ENCODE data around the gene SLC2A1. TPM values are rescaled to one million over a fixed set of nuclear protein-coding genes. Genes with fewer than 3 reads are reported as not detected.

Gene SLC2A1
- total and polyA plus RNA-seq, 9 of the 15 experiments (the other 6 are each of a cell fraction or from before 2014, with no cell fraction given): 12.6 to 153 (median 48.0) TPM

DNA sequence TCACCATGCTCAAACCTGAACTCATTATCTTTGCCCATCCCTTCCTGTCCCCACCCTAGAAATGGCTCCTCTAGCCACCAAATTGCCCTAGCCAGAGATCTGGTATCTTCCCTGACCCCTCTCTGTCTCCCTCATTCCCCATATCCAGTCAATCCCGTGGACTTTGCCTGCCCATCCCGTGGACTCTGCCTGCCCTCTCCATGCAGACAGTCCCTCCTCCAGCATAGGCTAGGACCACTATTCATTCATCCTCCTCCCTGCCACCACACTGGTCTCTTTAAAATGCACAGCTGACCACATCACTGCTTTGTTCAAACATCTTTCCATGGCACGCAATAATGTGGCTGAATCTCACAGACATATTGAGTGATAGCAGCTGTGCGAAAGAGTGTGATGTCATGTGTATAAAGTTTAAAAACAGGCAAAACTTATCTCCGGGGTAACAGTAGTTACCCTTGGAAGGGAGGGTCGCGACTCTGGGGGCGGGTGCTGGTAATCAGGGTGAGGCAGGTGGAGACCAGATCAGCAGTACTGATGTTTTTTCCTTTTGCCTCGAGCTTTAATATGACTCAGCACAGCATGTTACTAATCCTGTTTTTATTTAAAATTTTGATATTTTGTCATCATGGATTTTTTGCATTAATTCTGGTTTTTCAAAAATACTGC is 4.8 kb upstream of the SLC2A1 start (continued):
- TF ChIP-seq ZNF12 (CRISPR knock-in tag; IDR thresholded peaks at IDR 0.05): no peak
- TF ChIP-seq, protein P1, sequence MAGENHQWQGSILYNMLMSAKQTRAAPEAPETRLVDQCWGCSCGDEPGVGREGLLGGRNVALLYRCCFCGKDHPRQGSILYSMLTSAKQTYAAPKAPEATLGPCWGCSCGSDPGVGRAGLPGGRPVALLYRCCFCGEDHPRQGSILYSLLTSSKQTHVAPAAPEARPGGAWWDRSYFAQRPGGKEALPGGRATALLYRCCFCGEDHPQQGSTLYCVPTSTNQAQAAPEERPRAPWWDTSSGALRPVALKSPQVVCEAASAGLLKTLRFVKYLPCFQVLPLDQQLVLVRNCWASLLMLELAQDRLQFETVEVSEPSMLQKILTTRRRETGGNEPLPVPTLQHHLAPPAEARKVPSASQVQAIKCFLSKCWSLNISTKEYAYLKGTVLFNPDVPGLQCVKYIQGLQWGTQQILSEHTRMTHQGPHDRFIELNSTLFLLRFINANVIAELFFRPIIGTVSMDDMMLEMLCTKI (IDR thresholded peaks at IDR 0.05; ENCODE audit: partially characterized antibody): no peak
- TF ChIP-seq SLC30A9 (CRISPR knock-in tag; IDR thresholded peaks at IDR 0.05): no peak
- no peak for TF ChIP-seq JUNB (CRISPR knock-in tag; conservative IDR thresholded peaks at IDR 0.05)
- no peak for TF ChIP-seq PHB (CRISPR knock-in tag; IDR thresholded peaks at IDR 0.05)
- peak; percentile 42; the same call in 1 of the 2 replicates for TF ChIP-seq ZNF24 (IDR thresholded peaks at IDR 0.05)
- peak; percentile 97 for TF ChIP-seq SMARCE1 (IDR thresholded peaks at IDR 0.05)
- no peak for TF ChIP-seq ETV1 (tag; conservative IDR thresholded peaks at IDR 0.05; ENCODE audit: low read depth)
- TF ChIP-seq MTA3 (IDR thresholded peaks at IDR 0.05; ENCODE audit: borderline replicate concordance): peak; percentile 77
- peak; percentile 97 for TF ChIP-seq DPF2 (IDR thresholded peaks at IDR 0.05)
- TF ChIP-seq SMARCB1 (IDR thresholded peaks at IDR 0.05; ENCODE audit: insufficient read length, low read depth): no peak
- peak; percentile 35 for TF ChIP-seq SAP30 (IDR thresholded peaks at IDR 0.05; ENCODE audit: borderline replicate concordance, insufficient read depth, low read depth, low read length, poor library complexity, severe bottlenecking)
- peak in 1 of 2 experiments; percentile 14; a peak in 1 of 4 replicates for TF ChIP-seq RAD21 (CRISPR knock-in tag; conservative IDR thresholded peaks at IDR 0.05 in 1 of 2, IDR thresholded peaks at IDR 0.05 in 1 of 2)
- peak; percentile 92 for TF ChIP-seq JUN (IDR thresholded peaks at IDR 0.05; ENCODE audit: borderline replicate concordance, low read depth, low read length)
- TF ChIP-seq JUN (CRISPR knock-in tag; IDR thresholded peaks at IDR 0.05; ENCODE audit: borderline replicate concordance): peak; percentile 92; the same call in 1 of the 2 replicates
- TF ChIP-seq PML (IDR thresholded peaks at IDR 0.05; ENCODE audit: low read length): peak; percentile 97
- TF ChIP-seq ZNF764 (CRISPR knock-in tag; IDR thresholded peaks at IDR 0.05; ENCODE audit: low read depth): no peak
- TF ChIP-seq, protein P2, sequence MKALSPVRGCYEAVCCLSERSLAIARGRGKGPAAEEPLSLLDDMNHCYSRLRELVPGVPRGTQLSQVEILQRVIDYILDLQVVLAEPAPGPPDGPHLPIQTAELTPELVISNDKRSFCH (CRISPR knock-in tag; IDR thresholded peaks at IDR 0.05): no peak
- TF ChIP-seq, protein P2 (tag; IDR thresholded peaks at IDR 0.05): peak; percentile 75; the same call in 1 of the 2 replicates
- TF ChIP-seq ZNF121 (CRISPR knock-in tag; conservative IDR thresholded peaks at IDR 0.05): no peak
- TF ChIP-seq, protein P3, sequence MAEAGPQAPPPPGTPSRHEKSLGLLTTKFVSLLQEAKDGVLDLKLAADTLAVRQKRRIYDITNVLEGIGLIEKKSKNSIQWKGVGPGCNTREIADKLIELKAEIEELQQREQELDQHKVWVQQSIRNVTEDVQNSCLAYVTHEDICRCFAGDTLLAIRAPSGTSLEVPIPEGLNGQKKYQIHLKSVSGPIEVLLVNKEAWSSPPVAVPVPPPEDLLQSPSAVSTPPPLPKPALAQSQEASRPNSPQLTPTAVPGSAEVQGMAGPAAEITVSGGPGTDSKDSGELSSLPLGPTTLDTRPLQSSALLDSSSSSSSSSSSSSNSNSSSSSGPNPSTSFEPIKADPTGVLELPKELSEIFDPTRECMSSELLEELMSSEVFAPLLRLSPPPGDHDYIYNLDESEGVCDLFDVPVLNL (CRISPR knock-in tag; IDR thresholded peaks at IDR 0.05; ENCODE audit: low read depth): no peak; the same call in 1 of the 2 replicates
- peak; percentile 95 for TF ChIP-seq MEIS2 (IDR thresholded peaks at IDR 0.05; ENCODE audit: partially characterized antibody)
- TF ChIP-seq ZBED1 (IDR thresholded peaks at IDR 0.05): peak; percentile 88
- TF ChIP-seq ZNF316 (IDR thresholded peaks at IDR 0.05): peak; percentile 95
- TF ChIP-seq ETS2 (tag; IDR thresholded peaks at IDR 0.05; ENCODE audit: borderline replicate concordance, poor library complexity, severe bottlenecking): no peak
- peak; percentile 21; the same call in 1 of the 2 replicates for TF ChIP-seq ZNF239 (CRISPR knock-in tag; IDR thresholded peaks at IDR 0.05)
- peak; percentile 68; the same call in 1 of the 2 replicates for TF ChIP-seq EHMT2 (IDR thresholded peaks at IDR 0.05)
- TF ChIP-seq SMAD2 (IDR thresholded peaks at IDR 0.05; ENCODE audit: low read depth, low read length): no peak
- TF ChIP-seq POLR2A (conservative IDR thresholded peaks at IDR 0.05): no peak
- TF ChIP-seq DIDO1 (tag; IDR thresholded peaks at IDR 0.05; ENCODE audit: low read depth): no peak
